Measurements from ENCODE around the gene UGT1A8. TPM values are rescaled to one million over a fixed set of nuclear protein-coding genes. Genes with fewer than 3 reads are reported as not detected.
"Not testable (repeated sequence)": the region's sequence is repeated elsewhere in the genome, so short reads cannot be mapped to it uniquely, and the experiment has no call there.

UGT1A8 gene
- total RNA-seq, 2 experiments from 2014 or later = not detected

GRCh38 chr2:233605680-233606079, 11.8 kb upstream of the UGT1A8 start:
- no peaks in the 10 kb centered on the region for H4K20me1 ChIP-seq (ENCODE audit: insufficient read depth, low read length)
- no peaks in the 10 kb centered on the region for H3K4me1 ChIP-seq (ENCODE audit: insufficient read depth, low read length, poor library complexity, severe bottlenecking)
- H3K79me2 ChIP-seq (ENCODE audit: insufficient read depth, low read depth, low read length) = no peaks in the 10 kb centered on the region
- H3K9me2 ChIP-seq (ENCODE audit: insufficient read depth, low read length) = no peaks in the 10 kb centered on the region
- intact Hi-C loops (cut with micrococcal nuclease; ENCODE audit: unreplicated experiment) = no loop called here
- no peak for TF ChIP-seq EZH2phosphoT487 (IDR thresholded peaks at IDR 0.05; ENCODE audit: borderline replicate concordance, low read depth, low read length)
- TF ChIP-seq, protein P1, sequence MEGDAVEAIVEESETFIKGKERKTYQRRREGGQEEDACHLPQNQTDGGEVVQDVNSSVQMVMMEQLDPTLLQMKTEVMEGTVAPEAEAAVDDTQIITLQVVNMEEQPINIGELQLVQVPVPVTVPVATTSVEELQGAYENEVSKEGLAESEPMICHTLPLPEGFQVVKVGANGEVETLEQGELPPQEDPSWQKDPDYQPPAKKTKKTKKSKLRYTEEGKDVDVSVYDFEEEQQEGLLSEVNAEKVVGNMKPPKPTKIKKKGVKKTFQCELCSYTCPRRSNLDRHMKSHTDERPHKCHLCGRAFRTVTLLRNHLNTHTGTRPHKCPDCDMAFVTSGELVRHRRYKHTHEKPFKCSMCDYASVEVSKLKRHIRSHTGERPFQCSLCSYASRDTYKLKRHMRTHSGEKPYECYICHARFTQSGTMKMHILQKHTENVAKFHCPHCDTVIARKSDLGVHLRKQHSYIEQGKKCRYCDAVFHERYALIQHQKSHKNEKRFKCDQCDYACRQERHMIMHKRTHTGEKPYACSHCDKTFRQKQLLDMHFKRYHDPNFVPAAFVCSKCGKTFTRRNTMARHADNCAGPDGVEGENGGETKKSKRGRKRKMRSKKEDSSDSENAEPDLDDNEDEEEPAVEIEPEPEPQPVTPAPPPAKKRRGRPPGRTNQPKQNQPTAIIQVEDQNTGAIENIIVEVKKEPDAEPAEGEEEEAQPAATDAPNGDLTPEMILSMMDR (conservative IDR thresholded peaks at IDR 0.05; ENCODE audit: low read length) = no peak
- no peak overlapping the region for H3K27ac ChIP-seq (ENCODE audit: low read depth, low read length, poor library complexity, severe bottlenecking)
- H3K9me3 ChIP-seq (ENCODE audit: low read length) = no peaks in the 10 kb centered on the region
- no peak overlapping the region for H2AFZ ChIP-seq (ENCODE audit: low read length)
- POLR2A ChIA-PET = no interaction called here
- no peak overlapping the region for H3K4me3 ChIP-seq (ENCODE audit: low read depth, low read length, poor library complexity, severe bottlenecking)
- no peak for DNase-seq (ENCODE audit: low spot score)
- no peak overlapping the region for H3K4me2 ChIP-seq (ENCODE audit: low read length)
- CTCF ChIA-PET (ENCODE audit: unreplicated experiment) = no interaction called here
- BruUV-seq (replicated peaks) = no TSS peak
- H3K36me3 ChIP-seq (ENCODE audit: insufficient read depth, low read length) = no peaks in the 10 kb centered on the region; the same call in 1 of the 2 replicates

DNA sequence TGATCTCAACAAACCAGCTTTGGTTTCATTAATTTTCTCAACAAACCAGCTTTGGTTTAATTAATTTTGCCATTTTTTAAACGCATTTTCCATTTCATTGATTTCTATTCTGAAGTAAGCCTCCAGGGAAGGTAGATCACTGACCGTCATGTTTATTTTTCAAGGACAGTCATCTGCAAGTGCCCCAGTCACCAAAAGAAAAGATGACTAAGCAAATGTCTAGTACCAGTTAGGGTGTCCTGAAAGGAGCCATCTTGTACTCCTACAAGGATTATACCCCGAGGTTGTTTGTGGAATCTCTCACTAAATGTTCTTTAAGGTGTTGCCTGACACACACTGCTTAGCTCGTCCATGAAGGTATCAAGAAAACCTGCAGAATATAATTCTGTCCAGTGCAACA, 6.1 kb upstream of the UGT1A8 start:
- DNase-seq (ENCODE audit: low spot score) = no peak
- Histone ChIP-seq H3K4me3 (ENCODE audit: low read depth, low read length, poor library complexity, severe bottlenecking) (no peak overlapping the region), H3K79me2 (ENCODE audit: insufficient read depth, low read depth, low read length) (no peaks in the 10 kb centered on the region), H3K36me3 (ENCODE audit: insufficient read depth, low read length) (no peaks in the 10 kb centered on the region), H3K9me2 (ENCODE audit: insufficient read depth, low read length) (no peaks in the 10 kb centered on the region), H3K4me2 (ENCODE audit: low read length) (no peak overlapping the region), H3K27ac (ENCODE audit: low read depth, low read length, poor library complexity, severe bottlenecking) (no peak overlapping the region), H4K20me1 (ENCODE audit: insufficient read depth, low read length) (no peaks in the 10 kb centered on the region), H3K9me3 (ENCODE audit: low read length) (no peaks in the 10 kb centered on the region), H3K4me1 (ENCODE audit: insufficient read depth, low read length, poor library complexity, severe bottlenecking) (no peaks in the 10 kb centered on the region), H2AFZ (ENCODE audit: low read length) (no peak overlapping the region)
- POLR2A ChIA-PET = no interaction called here
- no TSS peak for BruUV-seq (replicated peaks)
- no peak for TF ChIP-seq EZH2phosphoT487 (IDR thresholded peaks at IDR 0.05; ENCODE audit: borderline replicate concordance, low read depth, low read length)
- TF ChIP-seq, protein P1 (conservative IDR thresholded peaks at IDR 0.05; ENCODE audit: low read length) = no peak
- CTCF ChIA-PET (ENCODE audit: unreplicated experiment) = no interaction called here
- intact Hi-C loops (cut with micrococcal nuclease; ENCODE audit: unreplicated experiment) = no loop called here

GRCh38 chr2:233620204-233620603, 2.8 kb downstream of the UGT1A8 start:
- CTCF ChIA-PET (ENCODE audit: unreplicated experiment) = no interaction called here
- BruUV-seq (replicated peaks) = no TSS peak

GRCh38 chr2:233621863-233622262, 4.4 kb downstream of the UGT1A8 start:
- H3K4me3 ChIP-seq (ENCODE audit: low read depth, low read length, poor library complexity, severe bottlenecking); POLR2A ChIA-PET; H4K20me1 ChIP-seq (ENCODE audit: insufficient read depth, low read length); H3K79me2 ChIP-seq (ENCODE audit: insufficient read depth, low read depth, low read length); H3K9me2 ChIP-seq (ENCODE audit: insufficient read depth, low read length); H3K9me3 ChIP-seq (ENCODE audit: low read length); H3K36me3 ChIP-seq (ENCODE audit: insufficient read depth, low read length); H3K4me1 ChIP-seq (ENCODE audit: insufficient read depth, low read length, poor library complexity, severe bottlenecking); H3K27ac ChIP-seq (ENCODE audit: low read depth, low read length, poor library complexity, severe bottlenecking); CTCF ChIA-PET (ENCODE audit: unreplicated experiment); DNase-seq (ENCODE audit: low spot score); H3K4me2 ChIP-seq (ENCODE audit: low read length); H2AFZ ChIP-seq (ENCODE audit: low read length); intact Hi-C loops (cut with micrococcal nuclease; ENCODE audit: unreplicated experiment); BruUV-seq (replicated peaks): not testable (repeated sequence)

More at GRCh38 chr2:233620204-233620603, 2.8 kb downstream of the UGT1A8 start:
- H3K9me2 ChIP-seq (ENCODE audit: insufficient read depth, low read length) = no peaks in the 10 kb centered on the region
- no peak overlapping the region for H3K4me2 ChIP-seq (ENCODE audit: low read length)
- H3K4me3 ChIP-seq (ENCODE audit: low read depth, low read length, poor library complexity, severe bottlenecking) = no peak overlapping the region
- no peaks in the 10 kb centered on the region for H3K4me1 ChIP-seq (ENCODE audit: insufficient read depth, low read length, poor library complexity, severe bottlenecking)
- no peak for DNase-seq (ENCODE audit: low spot score)
- POLR2A ChIA-PET = no interaction called here
- no peaks in the 10 kb centered on the region for H3K79me2 ChIP-seq (ENCODE audit: insufficient read depth, low read depth, low read length)
- H3K9me3 ChIP-seq (ENCODE audit: low read length) = 0 out of 2 replicates have a peak, but pooled peaks cover 6% of the 10 kb centered on the region
- TF ChIP-seq EZH2phosphoT487 (IDR thresholded peaks at IDR 0.05; ENCODE audit: borderline replicate concordance, low read depth, low read length) = no peak
- TF ChIP-seq, protein P1 (conservative IDR thresholded peaks at IDR 0.05; ENCODE audit: low read length) = no peak
- H2AFZ ChIP-seq (ENCODE audit: low read length) = no peak overlapping the region
- H4K20me1 ChIP-seq (ENCODE audit: insufficient read depth, low read length) = no peaks in the 10 kb centered on the region
- intact Hi-C loops (cut with micrococcal nuclease; ENCODE audit: unreplicated experiment) = no loop called here
- H3K27ac ChIP-seq (ENCODE audit: low read depth, low read length, poor library complexity, severe bottlenecking) = no peak overlapping the region
- H3K36me3 ChIP-seq (ENCODE audit: insufficient read depth, low read length) = no peaks in the 10 kb centered on the region

Data from OCI-LY7 (cell line).